Keratinocyte (primary cell): ENCODE results near the gene MAEA. TPM values are rescaled to one million over a fixed set of nuclear protein-coding genes. Genes with fewer than 3 reads are reported as not detected.

Experiments used
- DNase-seq: peaks from one replicate; pipeline ENCODE4 v3.0.0-alpha.2; 2011; ENCODE audit warnings: low read depth, missing footprints, low spot score
- FAIRE-seq: peaks from 2 replicates; lab custom pipeline; 2011; peaks lifted over from hg19 to GRCh38; lab: Jason Lieb, UNC
- H2AFZ ChIP-seq: 2 replicates; pipeline ENCODE4 v1.6.0; 2012; ENCODE audit warnings: low read length, control low read depth, inconsistent platforms; ENCODE audit not compliant: control insufficient read depth
- H3K27ac ChIP-seq: 2 replicates; pipeline ENCODE4 v1.5.1; 2011; ENCODE audit warnings: low read length; ENCODE audit not compliant: control insufficient read depth, insufficient read depth
- H3K27me3 ChIP-seq: 3 replicates; pipeline ENCODE4 v1.6.0; 2011; ENCODE audit warnings: low read length; ENCODE audit not compliant: control insufficient read depth, insufficient read depth; ENCODE audit errors: extremely low read depth
- H3K36me3 ChIP-seq, 2 experiments: 2 replicates in 1 of 2; 3 replicates in 1 of 2; pipeline ENCODE4 v1.5.1; 2011; ENCODE audit warnings: low read length in 2 of 2, mild to moderate bottlenecking in 1 of 2; ENCODE audit not compliant: control insufficient read depth in 2 of 2, insufficient read depth in 2 of 2; ENCODE audit errors: extremely low read depth in 1 of 2
- H3K4me1 ChIP-seq: 3 replicates; pipeline ENCODE4 v1.5.1; 2011; ENCODE audit warnings: low read length; ENCODE audit not compliant: control insufficient read depth, insufficient read depth; ENCODE audit errors: extremely low read depth
- H3K4me2 ChIP-seq: 3 replicates; pipeline ENCODE4 v1.6.0; 2011; ENCODE audit warnings: low read depth, low read length; ENCODE audit not compliant: control insufficient read depth, insufficient read depth; ENCODE audit errors: extremely low read depth
- H3K4me3 ChIP-seq, 3 experiments: fragments of 200-600 bp in 1 of 3; sonication (generic) in 1 of 3; 2 replicates in 2 of 3; 3 replicates in 1 of 3; pipeline ENCODE4 v1.5.1; 2011 to 2016; ENCODE audit warnings: low read length in 3 of 3, mild to moderate bottlenecking in 3 of 3, control low read depth in 2 of 3, inconsistent platforms in 1 of 3, low read depth in 1 of 3, mixed read lengths in 1 of 3, mixed run types in 1 of 3, moderate library complexity in 1 of 3; ENCODE audit not compliant: control insufficient read depth in 2 of 3, insufficient read depth in 2 of 3; ENCODE audit errors: extremely low read depth in 1 of 3
- H3K79me2 ChIP-seq: 2 replicates; pipeline ENCODE4 v1.6.0; 2012; ENCODE audit warnings: low read length; ENCODE audit not compliant: control insufficient read depth, insufficient read depth
- H3K9ac ChIP-seq: 3 replicates; pipeline ENCODE4 v1.6.0; 2011; ENCODE audit warnings: low read length; ENCODE audit not compliant: control insufficient read depth, insufficient read depth; ENCODE audit errors: extremely low read depth
- H3K9me1 ChIP-seq: 3 replicates; pipeline ENCODE4 v1.6.0; 2011; ENCODE audit warnings: low read length; ENCODE audit not compliant: control insufficient read depth, insufficient read depth; ENCODE audit errors: extremely low read depth
- H3K9me3 ChIP-seq: 2 replicates; pipeline ENCODE4 v1.5.1; 2012; ENCODE audit warnings: low read depth, low read length; ENCODE audit not compliant: control insufficient read depth
- H4K20me1 ChIP-seq: 3 replicates; pipeline ENCODE4 v1.6.0; 2011; ENCODE audit warnings: low read length; ENCODE audit not compliant: control insufficient read depth, insufficient read depth; ENCODE audit errors: extremely low read depth
- EZH2 ChIP-seq: IDR thresholded peaks from one replicate; pipeline ENCODE4 v1.6.1; 2012; ENCODE audit warnings: inconsistent platforms, mild to moderate bottlenecking, low read length, moderate library complexity
- dilution Hi-C: fragments of 300-500 bp; cut with MboI; formaldehyde crosslinking; loops from one replicate; pipeline ENCODE4 v1.7.0; 2020; ENCODE audit warnings: low sequenced_read_pairs; ENCODE audit not compliant: extremely low pct_ligation_motif_present
- polyA plus RNA-seq, 5 experiments: library from polyadenylated mRNA; depleted of rRNA in 3 of 5; stranded (reverse) in 3 of 5; stranded (forward) in 1 of 5; unstranded in 1 of 5; fragments of >200 nt; gene quantifications; 1 replicate in 1 of 5; 2 replicates in 3 of 5; 3 replicates in 1 of 5; pipeline versions ENCODE4 v1.2.1 to v1.2.3, GENCODE V29; 2011 to 2012; ENCODE audit warnings: missing spikeins in 2 of 5, low read depth in 1 of 5, low replicate concordance in 1 of 5
- TF ChIP-seq, protein P1 (sequence below), 3 experiments: IDR thresholded peaks in 1 of 3; conservative IDR thresholded peaks in 1 of 3; optimal IDR thresholded peaks in 1 of 3; 2 replicates in 2 of 3; 3 replicates in 1 of 3; pipeline versions ENCODE3 to v1.5.1; 2011; ENCODE audit warnings: low read length in 3 of 3, mild to moderate bottlenecking in 3 of 3, moderate library complexity in 2 of 3, control low read depth in 1 of 3, inconsistent platforms in 1 of 3; ENCODE audit not compliant: insufficient read depth in 2 of 3; ENCODE audit errors: extremely low read depth in 1 of 3

The MAEA gene
- polyA plus RNA-seq, 1 donor (not counting 4 experiments of a cell fraction or from before 2014, with no cell fraction given): 89.7 TPM

DNA sequence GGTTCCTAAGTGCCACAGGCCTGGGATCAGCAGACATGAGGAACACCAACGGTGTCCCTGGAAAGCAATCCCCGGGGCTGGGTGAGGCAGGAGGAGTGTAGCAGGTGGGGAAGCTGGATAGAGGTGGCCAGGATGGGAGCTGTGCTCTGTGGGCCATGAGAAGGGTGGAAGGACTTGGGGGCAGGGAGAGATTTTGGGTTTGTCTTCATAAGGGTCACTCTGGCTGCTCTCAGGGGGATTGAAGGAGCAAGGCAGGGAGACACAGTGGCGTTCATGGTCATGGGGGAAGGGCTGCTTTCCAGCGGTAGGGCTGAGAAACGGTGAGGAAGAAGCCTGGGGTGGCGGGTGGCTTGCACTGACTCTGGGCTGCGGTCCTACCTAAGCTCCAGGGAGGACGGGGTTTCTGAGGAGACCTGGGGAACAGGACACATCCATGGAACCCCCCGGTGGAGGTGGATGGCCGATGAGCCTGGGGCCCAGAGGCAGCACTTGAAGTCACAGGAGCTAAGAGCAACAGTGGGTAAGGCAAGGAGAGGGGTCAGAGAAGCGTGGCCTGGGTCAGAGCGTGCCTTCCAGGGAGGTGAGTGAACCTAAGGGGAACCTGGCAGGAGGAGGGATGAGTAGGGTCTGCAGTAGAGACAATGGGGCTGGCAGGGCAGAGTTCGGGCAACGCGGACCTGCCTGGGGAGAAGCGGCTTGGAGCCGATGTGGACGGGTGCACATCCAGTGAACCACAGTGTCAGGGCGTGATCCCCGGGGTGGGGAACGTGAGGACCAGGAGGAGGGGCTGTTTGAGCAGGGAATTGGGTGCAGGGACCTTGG is 28.4 kb upstream of the MAEA start:
- Histone ChIP-seq H3K27ac (no peak overlapping the region), H3K9me1 (no peaks in the 10 kb centered on the region), H3K9ac (no peak overlapping the region), H3K4me2 (no peak overlapping the region), H3K36me3 (no peaks in the 10 kb centered on the region), H2AFZ (no peak overlapping the region), H3K27me3 (no peaks in the 10 kb centered on the region), H3K9me3 (peaks cover 4% of the 10 kb centered on the region), H3K4me1 (no peaks in the 10 kb centered on the region), H3K4me3 (no peak overlapping the region), H3K79me2 (no peaks in the 10 kb centered on the region), H4K20me1 (no peaks in the 10 kb centered on the region)
- FAIRE-seq (no peak), DNase-seq (no peak)
- dilution Hi-C loops: no loop called here
- TF ChIP-seq, protein P1, sequence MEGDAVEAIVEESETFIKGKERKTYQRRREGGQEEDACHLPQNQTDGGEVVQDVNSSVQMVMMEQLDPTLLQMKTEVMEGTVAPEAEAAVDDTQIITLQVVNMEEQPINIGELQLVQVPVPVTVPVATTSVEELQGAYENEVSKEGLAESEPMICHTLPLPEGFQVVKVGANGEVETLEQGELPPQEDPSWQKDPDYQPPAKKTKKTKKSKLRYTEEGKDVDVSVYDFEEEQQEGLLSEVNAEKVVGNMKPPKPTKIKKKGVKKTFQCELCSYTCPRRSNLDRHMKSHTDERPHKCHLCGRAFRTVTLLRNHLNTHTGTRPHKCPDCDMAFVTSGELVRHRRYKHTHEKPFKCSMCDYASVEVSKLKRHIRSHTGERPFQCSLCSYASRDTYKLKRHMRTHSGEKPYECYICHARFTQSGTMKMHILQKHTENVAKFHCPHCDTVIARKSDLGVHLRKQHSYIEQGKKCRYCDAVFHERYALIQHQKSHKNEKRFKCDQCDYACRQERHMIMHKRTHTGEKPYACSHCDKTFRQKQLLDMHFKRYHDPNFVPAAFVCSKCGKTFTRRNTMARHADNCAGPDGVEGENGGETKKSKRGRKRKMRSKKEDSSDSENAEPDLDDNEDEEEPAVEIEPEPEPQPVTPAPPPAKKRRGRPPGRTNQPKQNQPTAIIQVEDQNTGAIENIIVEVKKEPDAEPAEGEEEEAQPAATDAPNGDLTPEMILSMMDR (optimal IDR thresholded peaks at IDR 0.05 in 1 of 3, IDR thresholded peaks at IDR 0.05 in 1 of 3, conservative IDR thresholded peaks at IDR 0.05 in 1 of 3; ENCODE audit: extremely low read depth in 1 of 3, insufficient read depth in 2 of 3, low read length in 3 of 3): no peak
- TF ChIP-seq EZH2: no peak

DNA sequence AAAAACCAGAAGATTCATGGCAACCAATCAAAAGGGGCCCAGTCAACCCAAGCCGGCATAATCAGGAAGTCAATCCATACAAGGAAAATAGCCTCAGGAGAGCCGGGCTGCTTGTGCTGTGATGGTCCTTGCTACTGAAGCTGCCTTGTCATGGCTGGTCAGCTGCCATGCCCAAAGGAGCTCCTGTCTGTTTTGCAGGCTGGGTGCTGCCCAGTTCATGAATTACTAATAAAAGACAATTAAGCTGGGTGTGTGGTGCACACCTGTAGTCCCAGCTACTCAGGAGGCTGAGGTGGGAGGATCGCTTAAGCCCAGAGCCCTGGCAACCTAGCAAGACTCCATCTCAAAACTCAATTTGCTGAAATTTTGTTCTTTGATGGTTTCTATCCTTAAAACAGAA is 24.7 kb upstream of the MAEA start:
- no peaks in the 10 kb centered on the region for H3K36me3 ChIP-seq
- no peak for FAIRE-seq
- dilution Hi-C loops: no loop called here

More for the DNA sequence above, 24.7 kb upstream of the MAEA start:
- TF ChIP-seq, protein P1 (optimal IDR thresholded peaks at IDR 0.05 in 1 of 3, IDR thresholded peaks at IDR 0.05 in 1 of 3, conservative IDR thresholded peaks at IDR 0.05 in 1 of 3; ENCODE audit: extremely low read depth in 1 of 3, insufficient read depth in 2 of 3, low read length in 3 of 3): no peak
- no peak for TF ChIP-seq EZH2
- H3K4me3 ChIP-seq: no peak overlapping the region
- no peaks in the 10 kb centered on the region for H4K20me1 ChIP-seq
- no peaks in the 10 kb centered on the region for H3K9me1 ChIP-seq
- no peak for DNase-seq
- no peak overlapping the region for H3K9ac ChIP-seq
- no peaks in the 10 kb centered on the region for H3K4me1 ChIP-seq
- no peaks in the 10 kb centered on the region for H3K9me3 ChIP-seq
- H2AFZ ChIP-seq: no peak overlapping the region
- H3K4me2 ChIP-seq: no peak overlapping the region
- no peak overlapping the region for H3K27ac ChIP-seq
- H3K79me2 ChIP-seq: no peaks in the 10 kb centered on the region
- H3K27me3 ChIP-seq: no peaks in the 10 kb centered on the region
